Measurements from ENCODE around the gene PGAP6.

DNA sequence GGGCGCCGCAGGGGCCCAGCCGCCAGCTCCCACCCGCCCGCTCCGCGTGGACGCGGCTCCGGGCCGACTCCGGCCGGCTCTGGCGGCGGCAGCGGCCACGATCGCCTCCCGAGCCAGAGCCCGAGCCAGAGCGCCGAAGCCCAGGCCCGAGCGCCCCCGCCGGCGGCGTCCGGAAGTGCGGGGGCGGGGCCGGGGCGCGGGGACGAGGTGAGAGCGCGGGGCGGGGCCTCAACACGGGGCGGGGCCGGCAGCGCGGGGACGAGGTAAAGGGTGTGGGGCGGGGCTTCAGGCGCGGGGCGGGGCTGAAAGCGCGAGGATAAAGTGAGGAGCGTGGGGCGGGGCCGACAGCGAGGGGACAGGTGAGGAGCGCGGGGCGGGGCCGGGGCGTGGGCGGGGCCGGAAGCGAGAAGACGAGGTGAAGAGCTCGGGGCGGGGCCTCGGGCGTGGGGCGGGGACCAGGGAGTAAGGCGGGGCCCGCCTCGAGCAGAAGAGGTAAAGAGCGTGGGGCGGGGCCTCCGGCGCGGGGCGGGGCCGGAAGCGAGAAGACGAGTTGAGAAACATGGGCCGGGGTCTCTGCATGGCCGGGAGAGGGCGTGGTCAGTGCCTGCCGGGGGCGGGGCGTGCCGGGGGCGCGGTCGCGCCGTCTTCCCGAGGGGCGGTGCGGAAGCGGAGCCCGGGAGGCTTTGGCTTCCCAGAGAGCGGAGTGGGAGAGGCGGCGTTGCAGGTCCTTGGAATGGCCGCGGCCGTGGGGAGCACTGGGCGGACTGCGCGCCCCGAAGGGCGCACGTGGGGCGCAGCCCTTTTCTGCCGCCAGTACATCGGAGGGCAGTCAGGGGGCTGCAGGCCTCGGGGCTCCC lies 29.0 kb downstream of the PGAP6 start, which contains the start of gene AXIN1:
- TF ChIP-seq MYC (IDR thresholded peaks at IDR 0.05; ENCODE audit: borderline replicate concordance, low read length): no peak; the same call in 1 of the 2 replicates
- TF ChIP-seq, protein P1, sequence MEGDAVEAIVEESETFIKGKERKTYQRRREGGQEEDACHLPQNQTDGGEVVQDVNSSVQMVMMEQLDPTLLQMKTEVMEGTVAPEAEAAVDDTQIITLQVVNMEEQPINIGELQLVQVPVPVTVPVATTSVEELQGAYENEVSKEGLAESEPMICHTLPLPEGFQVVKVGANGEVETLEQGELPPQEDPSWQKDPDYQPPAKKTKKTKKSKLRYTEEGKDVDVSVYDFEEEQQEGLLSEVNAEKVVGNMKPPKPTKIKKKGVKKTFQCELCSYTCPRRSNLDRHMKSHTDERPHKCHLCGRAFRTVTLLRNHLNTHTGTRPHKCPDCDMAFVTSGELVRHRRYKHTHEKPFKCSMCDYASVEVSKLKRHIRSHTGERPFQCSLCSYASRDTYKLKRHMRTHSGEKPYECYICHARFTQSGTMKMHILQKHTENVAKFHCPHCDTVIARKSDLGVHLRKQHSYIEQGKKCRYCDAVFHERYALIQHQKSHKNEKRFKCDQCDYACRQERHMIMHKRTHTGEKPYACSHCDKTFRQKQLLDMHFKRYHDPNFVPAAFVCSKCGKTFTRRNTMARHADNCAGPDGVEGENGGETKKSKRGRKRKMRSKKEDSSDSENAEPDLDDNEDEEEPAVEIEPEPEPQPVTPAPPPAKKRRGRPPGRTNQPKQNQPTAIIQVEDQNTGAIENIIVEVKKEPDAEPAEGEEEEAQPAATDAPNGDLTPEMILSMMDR (IDR thresholded peaks at IDR 0.05): peak; percentile 62
- TF ChIP-seq ZFP36 (IDR thresholded peaks at IDR 0.05; ENCODE audit: borderline replicate concordance, partially characterized antibody): no peak
- peak; percentile 64 for TF ChIP-seq POLR2A (IDR thresholded peaks at IDR 0.05; ENCODE audit: low read length)
- TF ChIP-seq POLR2AphosphoS2 (conservative IDR thresholded peaks at IDR 0.05; ENCODE audit: low read length): no peak
- no peak for TF ChIP-seq RARB (CRISPR knock-in tag; IDR thresholded peaks at IDR 0.05)
